Limb (tissue), 2 donors: ENCODE results near the gene C10orf105.
A peak's percentile ranks its signal among the peaks of the same experiment; 100 is the strongest.

Source experiments
- DNase-seq, 2 donors: peaks; one replicate each; pipeline ENCODE4 v3.0.0-alpha.2; 2016; ENCODE audit errors: extremely low spot score in 2 of 2

The C10orf105 gene

DNA sequence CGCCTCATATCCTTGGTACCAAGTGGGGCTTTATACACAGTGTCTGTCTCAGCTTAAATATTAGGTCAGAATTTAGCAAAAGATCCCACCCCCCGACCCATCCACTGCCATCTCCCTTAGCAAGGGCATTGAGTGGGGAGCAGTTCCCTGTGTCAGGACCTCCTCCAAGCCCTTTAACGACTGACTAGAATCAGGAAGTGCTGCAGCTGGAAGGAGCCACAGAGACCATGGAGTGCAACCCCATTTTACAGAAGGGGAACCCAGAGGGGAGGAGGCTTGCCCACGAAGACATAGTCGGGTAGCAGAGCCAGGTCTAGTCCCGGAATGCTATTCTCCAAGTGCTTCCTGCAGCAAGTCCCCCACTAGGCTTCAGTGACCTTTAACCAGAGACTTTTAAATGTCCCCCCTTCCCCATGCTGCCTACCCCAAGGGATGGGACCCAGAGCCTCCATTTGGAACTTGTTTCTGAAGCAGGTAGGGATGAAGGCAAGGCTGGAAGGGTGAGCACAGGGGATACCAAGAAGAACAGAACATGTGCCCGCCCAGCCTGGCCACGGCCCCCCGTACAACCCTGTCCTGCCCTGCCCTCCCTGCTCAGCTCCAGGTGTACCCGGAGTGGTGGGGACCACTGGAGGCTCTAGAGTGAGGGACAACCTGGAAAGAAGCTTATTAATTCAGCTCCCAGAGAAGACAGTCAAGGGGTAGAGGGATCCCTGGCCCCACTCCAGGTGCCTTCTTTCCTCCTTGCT is 41.3 kb downstream of the C10orf105 start:
- DNase-seq: no peak

DNA sequence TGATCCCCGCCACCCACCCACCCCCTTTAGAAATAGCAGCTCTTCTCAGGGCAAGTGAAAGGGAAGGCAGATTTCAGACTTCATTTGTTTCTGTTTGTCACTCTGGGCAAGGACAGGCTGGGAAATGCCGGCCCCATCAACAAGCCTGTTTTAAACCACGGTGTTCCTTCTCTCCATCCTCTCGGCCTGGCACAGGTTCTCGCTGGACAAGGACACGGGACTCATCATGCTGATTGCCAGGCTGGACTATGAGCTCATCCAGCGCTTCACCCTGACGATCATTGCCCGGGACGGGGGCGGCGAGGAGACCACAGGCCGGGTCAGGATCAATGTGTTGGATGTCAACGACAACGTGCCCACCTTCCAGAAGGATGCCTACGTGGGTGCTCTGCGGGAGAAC is 42.3 kb downstream of the C10orf105 start:
- no peak for DNase-seq

DNA sequence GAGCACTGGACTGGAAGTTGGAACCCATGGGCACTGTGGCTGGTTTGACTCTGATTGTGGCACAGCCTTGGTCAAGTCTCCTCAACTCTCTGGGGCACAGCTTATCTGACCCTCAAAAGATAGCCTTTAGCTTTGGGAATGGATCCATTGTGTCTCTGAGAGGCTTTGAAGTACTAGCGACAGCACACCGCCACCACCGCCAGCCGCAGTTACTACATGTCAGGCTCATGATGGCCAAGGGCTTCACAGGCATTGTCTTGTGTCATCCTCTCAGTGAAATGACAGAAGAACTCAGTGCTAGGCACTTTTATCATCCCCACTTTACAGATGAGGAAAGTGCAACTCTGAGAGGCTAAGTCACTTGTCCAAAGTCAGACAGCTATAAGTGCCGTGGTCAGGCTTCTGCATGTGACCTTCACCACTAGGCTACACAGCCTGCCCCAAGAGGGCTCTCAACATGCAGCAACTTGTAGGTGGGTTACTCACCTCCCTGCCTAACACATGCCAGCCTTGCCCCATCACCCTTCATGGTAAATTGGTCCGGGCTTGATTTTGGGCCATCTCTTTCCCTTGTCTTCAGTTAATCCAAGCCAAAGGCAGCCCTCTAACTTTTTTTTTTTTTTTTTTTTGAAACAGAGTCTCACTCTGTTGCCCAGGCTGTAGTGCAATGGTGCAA is 44.1 kb downstream of the C10orf105 start:
- no peak for DNase-seq

DNA sequence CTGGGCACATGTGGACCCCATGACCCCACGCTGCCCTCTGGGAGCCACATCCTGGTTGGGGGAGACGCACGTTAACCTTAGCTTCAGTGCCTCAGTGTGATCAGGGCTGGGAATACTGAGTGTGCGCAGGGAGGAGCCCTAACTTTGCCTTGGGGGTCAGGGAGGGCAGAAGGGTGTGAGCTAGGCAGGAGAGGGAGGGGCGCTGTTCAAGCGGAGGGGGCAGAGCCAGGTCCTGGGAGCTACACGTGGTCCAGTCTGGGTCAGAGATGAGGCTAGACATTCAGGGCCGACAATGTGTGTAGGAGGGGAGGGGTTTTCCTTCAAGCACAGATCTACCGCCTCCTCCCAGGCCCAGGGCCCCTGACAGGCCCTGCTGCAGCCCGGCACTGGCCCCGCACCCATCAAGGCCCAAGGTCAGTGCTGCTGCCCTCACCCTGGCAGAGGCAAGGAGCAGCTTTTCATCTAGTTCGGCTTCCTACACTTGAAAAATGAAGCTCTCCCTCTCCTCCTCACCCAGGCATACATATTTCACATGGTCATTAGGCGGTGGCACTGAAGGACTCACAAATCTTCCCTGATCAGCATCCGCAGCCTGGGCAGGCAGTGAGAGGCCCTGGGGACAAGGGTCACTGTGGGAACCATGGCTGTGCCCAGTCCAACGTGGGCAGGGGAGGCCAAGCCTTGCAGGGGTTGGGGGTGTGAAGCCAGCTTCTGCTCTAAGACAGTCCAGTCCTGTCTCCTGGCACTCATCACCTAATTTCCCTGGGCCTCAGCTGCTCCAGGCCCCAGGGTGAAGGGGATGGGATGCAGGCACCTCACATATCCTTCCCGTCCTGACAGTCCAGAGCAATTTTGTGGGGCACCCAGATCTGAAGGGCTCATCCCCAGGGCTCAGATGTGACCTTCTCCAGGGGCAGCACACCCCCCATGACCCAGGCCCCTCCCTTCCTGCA is 47.3 kb downstream of the C10orf105 start:
- no peak for DNase-seq

DNA sequence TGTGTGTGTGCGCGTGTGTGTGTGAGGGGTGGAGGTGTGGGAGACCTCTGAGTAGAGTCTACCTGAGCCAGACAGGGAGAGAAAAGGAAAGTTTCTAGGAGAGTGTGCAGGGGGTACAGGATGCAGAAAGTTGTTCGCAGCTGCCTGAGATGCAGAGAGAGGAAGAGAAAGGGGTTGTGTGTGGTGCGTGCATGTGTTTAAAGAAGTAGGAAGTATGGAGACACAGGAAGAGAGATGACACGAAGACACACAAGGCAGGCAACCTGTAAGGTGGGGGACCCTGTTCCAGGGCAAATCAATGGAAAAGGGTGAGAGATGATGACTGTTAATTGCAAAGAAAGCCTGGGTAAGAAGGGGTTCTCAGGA is 52.2 kb downstream of the C10orf105 start:
- DNase-seq: no peak

DNA sequence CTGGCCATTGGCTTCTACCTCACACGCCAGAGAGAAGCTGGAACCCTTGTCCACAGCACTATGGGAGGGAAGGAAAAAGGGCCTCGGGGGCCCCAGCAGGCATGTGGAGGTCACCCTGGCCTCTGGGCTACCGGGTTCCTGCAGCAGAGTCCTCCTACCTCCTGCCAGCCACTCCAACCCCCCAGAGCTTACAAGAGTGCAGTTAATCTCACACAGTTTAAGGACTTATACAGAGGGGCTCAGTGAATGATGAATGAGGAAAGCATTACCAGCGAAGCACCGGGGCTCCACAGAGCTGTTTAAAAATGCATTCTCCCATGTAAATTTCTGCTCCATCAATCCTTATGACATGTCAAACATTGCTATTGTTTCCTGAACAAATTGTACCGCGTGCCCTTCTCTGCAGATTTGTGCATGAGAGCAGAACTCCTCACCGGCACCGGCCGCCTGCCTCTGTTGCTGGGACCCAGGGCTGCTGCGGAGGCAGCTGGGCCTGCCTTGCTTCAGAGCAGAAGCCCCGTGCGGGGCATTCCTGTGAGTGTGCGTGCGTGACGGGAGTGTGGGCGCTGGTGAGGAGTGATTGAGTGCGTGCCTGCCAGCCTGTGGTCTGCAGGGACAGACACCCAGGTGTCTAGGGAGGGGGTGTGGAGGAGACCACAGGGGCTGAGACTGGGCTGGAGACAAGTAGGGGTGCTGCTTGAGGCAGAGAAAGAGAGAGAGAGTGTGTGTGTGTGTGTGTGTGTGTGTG is 52.8 kb downstream of the C10orf105 start:
- peak in 1 of 2 donors; percentile 45 for DNase-seq

DNA sequence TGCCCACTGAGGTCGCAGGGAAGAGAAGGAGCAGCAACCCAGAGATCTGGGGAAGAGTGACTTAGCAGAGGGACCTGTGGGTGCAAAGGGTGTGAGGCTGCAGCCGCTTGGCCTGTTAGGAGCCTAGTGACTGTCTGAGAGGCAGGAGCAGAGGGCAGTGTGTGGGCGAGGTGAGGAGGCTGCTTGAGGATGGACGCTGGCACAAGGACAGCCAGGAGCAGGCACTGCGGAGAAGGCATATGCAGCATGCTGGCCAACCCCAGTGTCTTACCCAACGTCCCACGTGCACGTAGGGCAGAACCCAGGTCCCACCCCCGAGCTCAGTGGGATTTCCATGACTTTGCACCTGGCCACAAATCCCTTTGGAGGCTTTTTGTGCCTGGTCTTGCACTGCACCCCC is 54.1 kb downstream of the C10orf105 start:
- DNase-seq: no peak

DNA sequence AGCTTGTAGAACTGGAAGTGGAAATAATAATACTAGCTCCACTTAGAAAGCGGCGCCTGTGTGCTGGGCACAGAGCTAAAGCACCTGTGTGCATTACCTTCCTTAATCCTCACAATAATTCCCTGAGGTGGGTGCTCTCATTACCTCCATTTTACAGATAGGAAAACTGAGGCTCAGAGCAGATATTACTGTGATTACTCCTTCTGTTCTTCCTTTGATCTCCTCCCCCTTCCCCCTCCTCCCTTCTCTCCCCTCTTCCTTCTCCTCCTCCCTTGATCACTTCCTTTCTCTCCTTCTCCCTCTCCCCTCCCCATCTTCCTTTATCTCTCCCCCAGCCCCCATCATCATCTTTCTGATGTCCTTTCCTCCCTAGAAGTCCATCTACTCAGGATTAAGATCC is 55.0 kb downstream of the C10orf105 start:
- DNase-seq: no peak

DNA sequence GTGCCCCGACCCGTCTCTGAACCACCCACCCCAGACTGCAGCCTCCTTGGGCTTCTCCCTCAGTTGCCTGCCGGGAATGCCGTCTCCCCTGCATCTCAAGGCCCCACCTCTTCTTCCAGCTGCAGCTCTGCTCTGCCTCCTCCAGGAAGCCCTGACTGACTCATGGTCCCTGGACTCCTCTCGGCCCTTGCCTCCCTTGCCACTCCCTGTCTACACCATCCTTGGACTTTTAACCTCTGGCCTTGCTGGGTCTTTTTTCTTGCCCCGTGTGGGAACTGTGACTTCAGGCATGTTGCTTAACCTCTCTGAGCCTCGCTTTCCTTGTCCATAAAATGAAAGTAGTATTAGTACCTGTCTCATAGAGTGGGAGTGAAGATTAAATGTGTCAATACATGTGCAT is 56.3 kb downstream of the C10orf105 start:
- DNase-seq: no peak

DNA sequence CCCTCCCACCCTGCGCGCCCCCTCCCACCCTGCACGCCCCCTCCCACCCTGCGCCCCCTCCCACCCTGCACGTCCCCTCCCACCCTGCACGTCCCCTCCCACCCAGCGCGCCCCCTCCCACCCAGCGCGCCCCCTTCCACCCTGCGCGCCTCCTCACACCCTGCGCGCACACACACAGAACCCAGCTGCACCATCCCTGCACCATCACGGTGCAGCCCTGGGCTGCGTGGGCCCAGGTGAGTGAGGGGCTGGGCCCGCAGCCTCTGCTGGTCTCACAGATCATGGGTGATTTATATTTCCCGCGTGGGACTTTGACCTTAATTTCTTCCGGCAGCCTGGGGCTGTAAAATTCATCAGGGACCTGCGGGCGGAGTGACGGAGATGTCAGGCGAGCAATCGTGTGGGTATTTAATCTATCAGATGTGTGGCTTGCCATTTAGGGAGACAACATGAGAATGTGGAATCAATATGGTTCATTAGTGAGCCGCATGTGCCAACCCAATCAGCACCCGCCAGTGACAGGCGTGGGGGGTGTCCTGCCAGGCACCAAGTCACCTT is 57.7 kb downstream of the C10orf105 start:
- no peak for DNase-seq
